Gastroesophageal sphincter (tissue), 4 donors: ENCODE data around the gene CARD16. TPM values are rescaled to one million over a fixed set of nuclear protein-coding genes. Genes with fewer than 3 reads are reported as not detected.
A peak's percentile ranks its signal among the peaks of the same experiment; 100 is the strongest.

ENCODE experiments used
- ATAC-seq: fragments of 150-250 bp; one replicate; pipeline ENCODE4 v1.9.1; 2016; ENCODE audit warnings: mild to moderate bottlenecking, moderate library complexity
- H3K27ac ChIP-seq, 4 donors: fragments of 200-600 bp; sonication (generic) in 3 of 4; 1 replicate in 3 of 4; 2 replicates in 1 of 4; pipeline ENCODE4 v1.5.1; 2016 to 2019
- H3K27me3 ChIP-seq: fragments of 200-600 bp; sonication (generic); one replicate; pipeline ENCODE4 v1.5.1; 2019
- H3K36me3 ChIP-seq, 2 donors: fragments of 200-600 bp; sonication (generic); one replicate each; pipeline ENCODE4 v1.5.1; 2019; ENCODE audit warnings: control low read depth in 1 of 2
- H3K4me1 ChIP-seq, 3 donors: fragments of 200-600 bp; sonication (generic); 1 replicate in 2 of 3; 2 replicates in 1 of 3; pipeline ENCODE4 v1.5.1; 2016 to 2019; ENCODE audit warnings: control low read depth in 2 of 3
- H3K4me3 ChIP-seq, 2 donors: fragments of 200-600 bp; sonication (generic); one replicate each; pipeline ENCODE4 v1.5.1; 2019; ENCODE audit warnings: mild to moderate bottlenecking in 1 of 2, moderate library complexity in 1 of 2
- H3K9me3 ChIP-seq, 3 donors: fragments of 200-600 bp; sonication (generic); one replicate each; pipeline ENCODE4 v1.5.1; 2017 to 2019; ENCODE audit warnings: control low read depth in 2 of 3
- CTCF ChIP-seq, 4 experiments: fragments of 200-600 bp in 2 of 4; fragments of 450-650 bp in 2 of 4; sonication (generic) in 1 of 4; IDR thresholded peaks; one replicate each; pipeline ENCODE4 v1.5.1; 2017 to 2019; ENCODE audit warnings: antibody characterized with exemption in 4 of 4, mild to moderate bottlenecking in 2 of 4, moderate library complexity in 2 of 4
- EP300 ChIP-seq: sonication (generic); formaldehyde crosslinking; IDR thresholded peaks from one replicate; pipeline ENCODE4 v1.6.1; 2017; ENCODE audit warnings: antibody characterized with exemption, mild to moderate bottlenecking
- POLR2A ChIP-seq, 2 donors: fragments of 450-650 bp; IDR thresholded peaks; one replicate each; pipeline ENCODE4 v1.6.1; 2017; ENCODE audit warnings: antibody characterized with exemption in 2 of 2, mild to moderate bottlenecking in 2 of 2, moderate library complexity in 1 of 2
- POLR2AphosphoS5 ChIP-seq: sonication (generic); formaldehyde crosslinking; IDR thresholded peaks from one replicate; pipeline ENCODE4 v1.6.1; 2017; ENCODE audit warnings: antibody characterized with exemption
- WGBS, 2 donors: methylation state at CpG; one replicate each; pipeline ENCODE4 v1.1.5; 2018; ENCODE audit warnings: low coverage in 1 of 2; 5-methylcytosine and 5-hydroxymethylcytosine counted together
- total RNA-seq, 4 donors: library from RNA; depleted of rRNA; stranded (reverse); fragments of >200 nt; gene quantifications; one replicate each; pipeline ENCODE4 v1.1.0, GENCODE V29; 2016

The CARD16 gene
- total RNA-seq, 4 donors from 2014 or later = 3.0 to 4.3 (median 3.3) TPM

GRCh38 chr11:105057432-105057831 is 12.3 kb upstream of the CARD16 start:
- H3K36me3 ChIP-seq = no peaks in the 10 kb centered on the region
- no peak for TF ChIP-seq POLR2AphosphoS5
- TF ChIP-seq CTCF (IDR thresholded peaks at IDR 0.05) = no peak
- no peak for TF ChIP-seq EP300
- TF ChIP-seq POLR2A (IDR thresholded peaks at IDR 0.05) = no peak
- no peak overlapping the region for H3K4me3 ChIP-seq
- no peak for ATAC-seq
- H3K4me1 ChIP-seq = no peaks in the 10 kb centered on the region
- H3K27ac ChIP-seq = no peak overlapping the region
- H3K9me3 ChIP-seq = no peaks in the 10 kb centered on the region
- H3K27me3 ChIP-seq = no peaks in the 10 kb centered on the region
- 64 to 70% methylated on average over 4 of the region's 4 CpGs for WGBS, 2 donors

GRCh38 chr11:105056446-105056845 is 11.3 kb upstream of the CARD16 start:
- no peak for ATAC-seq
- Histone ChIP-seq H3K36me3 (no peaks in the 10 kb centered on the region), H3K4me1 (no peaks in the 10 kb centered on the region), H3K27ac (no peak overlapping the region), H3K4me3 (no peak overlapping the region), H3K9me3 (no peaks in the 10 kb centered on the region), H3K27me3 (no peaks in the 10 kb centered on the region)
- no peak for TF ChIP-seq POLR2A (IDR thresholded peaks at IDR 0.05)
- 100% methylated on average over 1 of the region's 1 CpG; no CpG with 5 or more reads in 1 of the 2 donors for WGBS, 2 donors

GRCh38 chr11:105054723-105055493 is 9.8 kb upstream of the CARD16 start:
- TF ChIP-seq CTCF (IDR thresholded peaks at IDR 0.05) (no peak), POLR2AphosphoS5 (no peak), POLR2A (IDR thresholded peaks at IDR 0.05) (no peak), EP300 (no peak)
- Histone ChIP-seq H3K4me3 (no peak overlapping the region), H3K27ac (no peak overlapping the region), H3K27me3 (no peaks in the 10 kb centered on the region), H3K4me1 (no peaks in the 10 kb centered on the region), H3K36me3 (no peaks in the 10 kb centered on the region), H3K9me3 (no peaks in the 10 kb centered on the region)
- WGBS, 2 donors = 50 to 83% methylated on average over 1 to 2 of the region's 2 CpGs
- no peak for ATAC-seq

GRCh38 chr11:105052487-105052886 is 7.4 kb upstream of the CARD16 start:
- ATAC-seq = no peak
- no peak overlapping the region for H3K27ac ChIP-seq
- H3K27me3 ChIP-seq = no peaks in the 10 kb centered on the region
- H3K4me3 ChIP-seq = no peak overlapping the region
- no peaks in the 10 kb centered on the region for H3K36me3 ChIP-seq
- peak in 1 of 4 experiments; percentile 1 for TF ChIP-seq CTCF (IDR thresholded peaks at IDR 0.05)
- no peak for TF ChIP-seq EP300
- no peak for TF ChIP-seq POLR2A (IDR thresholded peaks at IDR 0.05)
- no peak for TF ChIP-seq POLR2AphosphoS5
- no peaks in the 10 kb centered on the region for H3K9me3 ChIP-seq
- H3K4me1 ChIP-seq = peaks cover 0 to 1% (median 0%) of the 10 kb centered on the region in 3 donors
- WGBS, 2 donors = 86 to 93% methylated on average over 3 of the region's 3 CpGs

GRCh38 chr11:105051559-105051958 is 6.4 kb upstream of the CARD16 start:
- TF ChIP-seq POLR2A (IDR thresholded peaks at IDR 0.05) (no peak), EP300 (no peak), POLR2AphosphoS5 (no peak), CTCF (IDR thresholded peaks at IDR 0.05) (no peak)
- H3K9me3 ChIP-seq = no peaks in the 10 kb centered on the region
- WGBS, 2 donors = 75 to 80% methylated on average over 1 to 2 of the region's 2 CpGs
- no peaks in the 10 kb centered on the region for H3K27me3 ChIP-seq
- peaks cover 0 to 11% (median under 1%) of the 10 kb centered on the region in 3 donors for H3K4me1 ChIP-seq
- no peak for ATAC-seq
- H3K36me3 ChIP-seq = no peaks in the 10 kb centered on the region
- H3K4me3 ChIP-seq = no peak overlapping the region
- H3K27ac ChIP-seq = no peak overlapping the region
